IgD-negative memory B cell (primary cell): Measurements from ENCODE around the gene GRIN1. TPM values are rescaled to one million over a fixed set of nuclear protein-coding genes. Genes with fewer than 3 reads are reported as not detected.

Experiments used
- H3K27ac Mint-ChIP-seq, 3 donors: one replicate each; pipeline ENCODE4 v1.8.0; 2020 to 2022; ENCODE audit warnings: mild to moderate bottlenecking in 3 of 3, mixed read lengths in 3 of 3, moderate library complexity in 1 of 3
- H3K27me3 Mint-ChIP-seq: one replicate; pipeline ENCODE4 v1.8.0; 2021; ENCODE audit warnings: mixed read lengths
- H3K36me3 Mint-ChIP-seq: one replicate; pipeline ENCODE4 v1.8.0; 2020; ENCODE audit warnings: mild to moderate bottlenecking, mixed read lengths
- H3K4me1 Mint-ChIP-seq, 3 donors: one replicate each; pipeline ENCODE4 v1.8.0; 2020 to 2022; ENCODE audit warnings: mixed read lengths in 3 of 3, mild to moderate bottlenecking in 1 of 3
- H3K4me3 Mint-ChIP-seq, 4 donors: one replicate each; pipeline ENCODE4 v1.8.0; 2020 to 2022; ENCODE audit warnings: mild to moderate bottlenecking in 4 of 4, mixed read lengths in 4 of 4, moderate library complexity in 3 of 4
- H3K9me3 Mint-ChIP-seq, 3 donors: one replicate each; pipeline ENCODE4 v1.8.0; 2020 to 2021; ENCODE audit warnings: mixed read lengths in 3 of 3, mild to moderate bottlenecking in 1 of 3
- polyA plus RNA-seq: library from polyadenylated mRNA; unstranded; fragments of 300-500 nt; fragmentation: Illumina TruSeq; gene quantifications from one replicate; pipeline ENCODE4 v1.2.3, GENCODE V29; 2021

GRIN1 gene
- polyA plus RNA-seq, 1 donor from 2014 or later, result not detected

DNA sequence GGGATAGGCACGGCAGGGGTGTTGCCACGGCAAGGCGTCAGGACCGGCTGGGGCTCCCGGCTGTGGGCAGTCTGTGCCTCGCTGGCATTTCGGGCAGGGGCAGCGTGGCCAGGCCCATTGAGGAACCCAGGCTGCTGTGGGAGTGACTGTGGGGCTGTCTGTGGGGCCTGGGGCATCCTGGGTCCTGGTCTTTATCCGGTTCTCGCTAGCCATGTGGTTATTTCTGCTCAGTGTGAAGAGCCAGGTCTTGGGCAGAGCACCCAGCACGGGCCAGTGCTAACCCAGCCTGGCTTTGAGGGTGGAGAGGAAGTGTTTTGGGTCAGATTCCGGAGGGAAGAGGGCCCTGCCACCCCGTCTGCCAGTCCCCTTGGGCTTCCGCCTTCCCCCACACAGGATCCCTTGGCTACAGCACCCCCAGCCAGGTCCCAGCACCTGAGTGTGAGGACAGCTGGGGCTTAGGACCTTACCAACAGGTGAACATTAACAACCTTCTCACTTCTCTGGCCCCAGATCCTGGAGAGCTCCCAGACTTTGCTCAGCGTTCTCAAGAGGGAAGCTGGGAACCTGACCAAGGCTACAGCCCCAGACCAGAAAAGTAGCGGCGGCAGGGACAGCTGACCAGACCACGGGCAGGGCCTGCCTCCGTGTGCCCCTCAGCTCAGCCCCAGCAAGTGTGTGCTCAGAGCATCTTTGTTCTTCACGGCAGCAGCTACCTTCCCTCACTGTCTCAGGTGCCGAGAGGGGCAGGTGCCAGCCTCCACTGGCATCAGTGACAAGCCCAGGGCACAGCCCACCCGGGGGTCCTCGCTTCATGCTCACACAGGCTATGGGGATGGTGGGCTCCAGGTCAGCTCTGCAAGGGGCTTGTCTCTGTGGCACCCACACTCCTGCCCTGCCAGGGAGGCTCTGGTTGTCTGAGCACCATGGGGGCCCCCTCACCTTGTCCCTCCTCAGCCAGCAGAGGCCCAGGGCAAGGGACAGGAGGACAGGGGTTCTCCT, 50.6 kb downstream of the GRIN1 start:
- peak overlapping the region; percentile 85 to 97 (median 93) for H3K4me3 Mint-ChIP-seq
- H3K9me3 Mint-ChIP-seq, result no peaks in the 10 kb centered on the region
- peak overlapping the region; percentile 85 to 97 (median 93) for H3K27ac Mint-ChIP-seq
- no peaks in the 10 kb centered on the region for H3K27me3 Mint-ChIP-seq
- peaks cover 4 to 27% (median 14%) of the 10 kb centered on the region in 3 donors for H3K4me1 Mint-ChIP-seq
- H3K36me3 Mint-ChIP-seq, result no peaks in the 10 kb centered on the region

GRCh38 chr9:137190315-137190856, 51.4 kb downstream of the GRIN1 start:
- no peaks in the 10 kb centered on the region for H3K36me3 Mint-ChIP-seq

GRCh38 chr9:137191245-137191644, 52.3 kb downstream of the GRIN1 start:
- H3K27me3 Mint-ChIP-seq, result no peaks in the 10 kb centered on the region
- H3K4me3 Mint-ChIP-seq, result peak overlapping the region in 1 of 4 donors; percentile 81

More at GRCh38 chr9:137190315-137190856, 51.4 kb downstream of the GRIN1 start:
- H3K4me1 Mint-ChIP-seq, result peaks cover 4 to 27% (median 14%) of the 10 kb centered on the region in 3 donors
- H3K27ac Mint-ChIP-seq, result peak overlapping the region in 1 of 3 donors; percentile 65
- peak overlapping the region in 2 of 4 donors; percentile 22 to 81 for H3K4me3 Mint-ChIP-seq
- H3K9me3 Mint-ChIP-seq, result no peaks in the 10 kb centered on the region
- H3K27me3 Mint-ChIP-seq, result no peaks in the 10 kb centered on the region

GRCh38 chr9:137191691-137192447, 52.9 kb downstream of the GRIN1 start:
- H3K27me3 Mint-ChIP-seq, result no peaks in the 10 kb centered on the region
- H3K4me1 Mint-ChIP-seq, result peaks cover 4 to 21% (median 13%) of the 10 kb centered on the region in 3 donors
- peak overlapping the region in 1 of 3 donors; percentile 65 for H3K27ac Mint-ChIP-seq
- no peaks in the 10 kb centered on the region for H3K36me3 Mint-ChIP-seq
- no peaks in the 10 kb centered on the region for H3K9me3 Mint-ChIP-seq
- H3K4me3 Mint-ChIP-seq, result no peak overlapping the region

More at GRCh38 chr9:137191245-137191644, 52.3 kb downstream of the GRIN1 start:
- peak overlapping the region in 2 of 3 donors; percentile 39 to 65 for H3K27ac Mint-ChIP-seq
- no peaks in the 10 kb centered on the region for H3K36me3 Mint-ChIP-seq
- H3K4me1 Mint-ChIP-seq, result peaks cover 4 to 25% (median 14%) of the 10 kb centered on the region in 3 donors
- no peaks in the 10 kb centered on the region for H3K9me3 Mint-ChIP-seq

- Mint-ChIP-seq H3K4me1 (peaks cover 4 to 16% (median 7%) of the 10 kb centered on the region in 3 donors), H3K4me3 (no peak overlapping the region), H3K9me3 (no peaks in the 10 kb centered on the region), H3K27me3 (no peaks in the 10 kb centered on the region), H3K36me3 (no peaks in the 10 kb centered on the region), H3K27ac (no peak overlapping the region)
Observed at GRCh38 chr9:137192448-137192780, 53.5 kb downstream of the GRIN1 start.

DNA sequence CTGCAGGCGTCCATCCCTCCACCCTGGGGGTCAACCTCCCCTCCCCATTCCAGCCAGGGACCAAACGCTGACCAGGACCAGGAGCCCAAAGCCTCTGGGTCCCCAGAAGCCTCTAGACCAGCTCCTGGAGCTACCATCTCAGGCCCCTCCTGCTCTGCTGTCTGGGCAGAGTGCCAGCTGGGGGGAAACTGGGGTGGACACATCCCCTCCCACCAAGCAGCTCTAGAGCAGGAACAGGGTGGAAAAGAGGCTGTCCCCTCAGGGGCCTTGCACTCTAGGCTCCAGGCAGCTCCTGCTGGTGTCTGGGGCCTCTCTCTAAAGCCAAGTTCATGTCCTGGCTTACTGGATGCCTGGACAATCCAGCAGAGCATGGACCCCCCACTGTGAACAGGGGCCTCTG, 53.9 kb downstream of the GRIN1 start:
- Mint-ChIP-seq H3K4me1 (peaks cover 4 to 12% (median 5%) of the 10 kb centered on the region in 3 donors), H3K36me3 (no peaks in the 10 kb centered on the region), H3K27ac (no peak overlapping the region), H3K4me3 (no peak overlapping the region), H3K9me3 (no peaks in the 10 kb centered on the region), H3K27me3 (no peaks in the 10 kb centered on the region)

GRCh38 chr9:137193771-137194170, 54.8 kb downstream of the GRIN1 start:
- Mint-ChIP-seq H3K27me3 (no peaks in the 10 kb centered on the region), H3K27ac (no peak overlapping the region), H3K4me3 (no peak overlapping the region)

GRCh38 chr9:137194388-137194787, 55.4 kb downstream of the GRIN1 start:
- H3K27ac Mint-ChIP-seq, result no peak overlapping the region
- H3K36me3 Mint-ChIP-seq, result no peaks in the 10 kb centered on the region
- peaks cover 0 to 7% (median under 1%) of the 10 kb centered on the region in 3 donors for H3K4me1 Mint-ChIP-seq
- no peaks in the 10 kb centered on the region for H3K9me3 Mint-ChIP-seq
- no peaks in the 10 kb centered on the region for H3K27me3 Mint-ChIP-seq
- no peak overlapping the region for H3K4me3 Mint-ChIP-seq

More at GRCh38 chr9:137193771-137194170, 54.8 kb downstream of the GRIN1 start:
- Mint-ChIP-seq H3K9me3 (no peaks in the 10 kb centered on the region), H3K4me1 (peaks cover 0 to 11% (median 5%) of the 10 kb centered on the region in 3 donors), H3K36me3 (no peaks in the 10 kb centered on the region)

- H3K4me1 Mint-ChIP-seq, result peaks cover 0 to 4% (median 0%) of the 10 kb centered on the region in 3 donors
- H3K27ac Mint-ChIP-seq, result peak overlapping the region in 1 of 3 donors; percentile 80
- H3K27me3 Mint-ChIP-seq, result no peaks in the 10 kb centered on the region
- no peaks in the 10 kb centered on the region for H3K36me3 Mint-ChIP-seq
- H3K4me3 Mint-ChIP-seq, result peak overlapping the region in 1 of 4 donors; percentile 63
- H3K9me3 Mint-ChIP-seq, result no peaks in the 10 kb centered on the region
Observed at GRCh38 chr9:137194909-137195308, 56.0 kb downstream of the GRIN1 start.

DNA sequence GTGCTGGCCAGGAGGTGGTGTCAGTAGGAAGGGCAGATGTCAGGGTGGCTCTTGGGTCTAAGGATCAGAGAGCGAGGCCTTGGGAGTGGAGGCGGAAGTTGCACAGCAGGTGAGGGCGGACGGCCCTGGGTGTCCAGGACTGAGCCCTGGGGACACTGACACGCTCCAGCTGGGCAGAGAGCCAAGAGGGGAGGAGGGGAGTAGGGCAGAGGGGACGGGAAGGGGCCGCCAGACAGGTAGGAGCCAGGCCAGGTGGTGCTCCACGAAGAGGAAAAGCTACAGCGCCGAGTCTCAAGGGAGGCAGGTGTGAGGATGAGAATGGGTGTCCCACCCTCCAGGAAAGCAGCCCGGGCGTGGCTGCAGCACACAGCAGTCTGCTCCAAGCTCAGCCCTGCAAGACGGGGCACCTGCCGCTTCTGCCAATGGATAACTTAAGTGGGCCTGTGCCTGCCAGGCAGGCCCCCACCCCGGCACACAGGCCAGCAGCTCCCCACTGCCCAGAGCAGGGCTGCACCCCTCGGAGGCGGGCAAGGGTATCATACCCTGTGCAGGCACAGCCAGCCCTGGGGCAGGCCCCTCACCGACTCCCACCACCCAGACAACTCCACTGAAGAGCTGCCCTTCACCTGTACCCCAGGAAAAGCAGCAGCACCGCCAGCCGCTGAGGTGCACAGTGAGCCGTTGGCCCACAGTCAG, 56.7 kb downstream of the GRIN1 start:
- Mint-ChIP-seq H3K9me3 (no peaks in the 10 kb centered on the region), H3K27ac (peak overlapping the region in 1 of 3 donors; percentile 80), H3K27me3 (no peaks in the 10 kb centered on the region), H3K4me3 (peak overlapping the region in 2 of 4 donors; percentile 39 to 63), H3K36me3 (no peaks in the 10 kb centered on the region), H3K4me1 (peaks cover 0 to 1% (median under 1%) of the 10 kb centered on the region in 3 donors)

GRCh38 chr9:137198051-137198901, 59.3 kb downstream of the GRIN1 start:
- H3K27ac Mint-ChIP-seq, result peak overlapping the region in 1 of 3 donors; percentile 39
- no peaks in the 10 kb centered on the region for H3K36me3 Mint-ChIP-seq
- H3K27me3 Mint-ChIP-seq, result no peaks in the 10 kb centered on the region
- H3K4me3 Mint-ChIP-seq, result peak overlapping the region in 2 of 4 donors; percentile 4 to 57
- H3K4me1 Mint-ChIP-seq, result peaks cover 8 to 9% (median 9%) of the 10 kb centered on the region in 3 donors
- no peaks in the 10 kb centered on the region for H3K9me3 Mint-ChIP-seq

GRCh38 chr9:137198902-137199283, 59.9 kb downstream of the GRIN1 start:
- Mint-ChIP-seq H3K36me3 (no peaks in the 10 kb centered on the region), H3K4me3 (peak overlapping the region in 1 of 4 donors; percentile 57), H3K27ac (no peak overlapping the region), H3K4me1 (peaks cover 8 to 9% (median 9%) of the 10 kb centered on the region in 3 donors), H3K9me3 (no peaks in the 10 kb centered on the region), H3K27me3 (no peaks in the 10 kb centered on the region)

- H3K9me3 Mint-ChIP-seq, result no peaks in the 10 kb centered on the region
- peak overlapping the region in 1 of 3 donors; percentile 17 for H3K27ac Mint-ChIP-seq
- peaks cover 11 to 15% (median 12%) of the 10 kb centered on the region in 3 donors for H3K4me1 Mint-ChIP-seq
Observed at GRCh38 chr9:137199411-137200121, 60.6 kb downstream of the GRIN1 start.

More at GRCh38 chr9:137199411-137200121, 60.6 kb downstream of the GRIN1 start:
- H3K36me3 Mint-ChIP-seq, result no peaks in the 10 kb centered on the region
- no peaks in the 10 kb centered on the region for H3K27me3 Mint-ChIP-seq
- H3K4me3 Mint-ChIP-seq, result peak overlapping the region; percentile 61 to 92 (median 76)
